Parathyroid adenoma (tissue), 2 donors: ENCODE results near the gene ZGPAT.
A peak's percentile ranks its signal among the peaks of the same experiment; 100 is the strongest.

Experiments
- H2AFZ ChIP-seq: fragments of 300-600 bp; sonication (generic); one replicate; pipeline ENCODE4 v1.7.0; 2017; ENCODE audit warnings: antibody characterized with exemption, mild to moderate bottlenecking
- H3K27ac ChIP-seq: fragments of 300-600 bp; sonication (generic); one replicate; pipeline ENCODE4 v1.7.0; 2017
- H3K27me3 ChIP-seq: fragments of 300-600 bp; sonication (generic); one replicate; pipeline ENCODE4 v1.7.0; 2017; ENCODE audit warnings: low read length; ENCODE audit not compliant: control insufficient read depth, insufficient read depth
- H3K36me3 ChIP-seq: fragments of 300-600 bp; sonication (generic); one replicate; pipeline ENCODE4 v1.7.0; 2017; ENCODE audit warnings: low read length; ENCODE audit not compliant: control insufficient read depth, insufficient read depth
- H3K4me1 ChIP-seq: fragments of 300-600 bp; sonication (generic); one replicate; pipeline ENCODE4 v1.7.0; 2017; ENCODE audit warnings: control low read depth
- H3K4me2 ChIP-seq: fragments of 300-600 bp; sonication (generic); one replicate; pipeline ENCODE4 v1.7.0; 2017; ENCODE audit warnings: low read length
- H3K4me3 ChIP-seq: fragments of 300-600 bp; sonication (generic); one replicate; pipeline ENCODE4 v1.7.0; 2017; ENCODE audit warnings: low read depth, low read length
- H3K79me2 ChIP-seq: fragments of 300-600 bp; sonication (generic); one replicate; pipeline ENCODE4 v1.7.0; 2017; ENCODE audit warnings: control low read depth
- H3K9ac ChIP-seq: fragments of 300-600 bp; sonication (generic); one replicate; pipeline ENCODE4 v1.7.0; 2017; ENCODE audit warnings: mild to moderate bottlenecking
- H3K9me3 ChIP-seq: fragments of 300-600 bp; sonication (generic); one replicate; pipeline ENCODE4 v1.7.0; 2017; ENCODE audit warnings: low read length; ENCODE audit not compliant: control insufficient read depth
- CTCF ChIP-seq: fragments of 300-600 bp; sonication (generic); IDR thresholded peaks from one replicate; pipeline ENCODE4 v1.7.0; 2017; ENCODE audit warnings: antibody characterized with exemption, mild to moderate bottlenecking
- donor health status: primary hyperparathyroidism.

ZGPAT gene

GRCh38 chr20:63706027-63706695 is 1.7 kb upstream of the ZGPAT start:
- no peak overlapping the region for H3K9ac ChIP-seq

GRCh38 chr20:63706852-63707557 is 834 bp upstream of the ZGPAT start:
- TF ChIP-seq CTCF, result peak; percentile 56
- Histone ChIP-seq H3K36me3 (no peaks in the 10 kb centered on the region), H3K9ac (peak overlapping the region; percentile 83), H3K4me3 (peak overlapping the region; percentile 84), H3K9me3 (no peaks in the 10 kb centered on the region), H2AFZ (peak overlapping the region; percentile 92), H3K27ac (peak overlapping the region; percentile 83), H3K4me2 (peak overlapping the region; percentile 96), H3K4me1 (peaks cover 9% of the 10 kb centered on the region), H3K27me3 (no peaks in the 10 kb centered on the region), H3K79me2 (peaks cover 39% of the 10 kb centered on the region)

More at GRCh38 chr20:63706027-63706695, 1.7 kb upstream of the ZGPAT start:
- Histone ChIP-seq H3K79me2 (peaks cover 44% of the 10 kb centered on the region), H2AFZ (no peak overlapping the region), H3K9me3 (no peaks in the 10 kb centered on the region), H3K4me3 (no peak overlapping the region), H3K4me1 (peaks cover 9% of the 10 kb centered on the region), H3K4me2 (peak overlapping the region; percentile 96), H3K27ac (peak overlapping the region; percentile 83), H3K36me3 (no peaks in the 10 kb centered on the region), H3K27me3 (no peaks in the 10 kb centered on the region)
- TF ChIP-seq CTCF, result no peak

GRCh38 chr20:63708301-63709148 is 686 bp downstream of the ZGPAT start:
- H3K9ac ChIP-seq, result no peak overlapping the region

GRCh38 chr20:63709149-63709527 is 1.3 kb downstream of the ZGPAT start:
- H3K9me3 ChIP-seq, result no peaks in the 10 kb centered on the region
- peaks cover 37% of the 10 kb centered on the region for H3K79me2 ChIP-seq
- TF ChIP-seq CTCF, result no peak
- no peak overlapping the region for H2AFZ ChIP-seq
- peaks cover 9% of the 10 kb centered on the region for H3K4me1 ChIP-seq
- H3K27me3 ChIP-seq, result no peaks in the 10 kb centered on the region
- H3K27ac ChIP-seq, result no peak overlapping the region
- H3K36me3 ChIP-seq, result no peaks in the 10 kb centered on the region
- H3K4me3 ChIP-seq, result peak overlapping the region; percentile 84
- H3K4me2 ChIP-seq, result peak overlapping the region; percentile 96
- H3K9ac ChIP-seq, result no peak overlapping the region

More at GRCh38 chr20:63708301-63709148, 686 bp downstream of the ZGPAT start:
- Histone ChIP-seq H3K4me1 (peaks cover 9% of the 10 kb centered on the region), H3K27ac (peak overlapping the region; percentile 2), H3K4me2 (peak overlapping the region; percentile 96), H3K27me3 (no peaks in the 10 kb centered on the region), H2AFZ (no peak overlapping the region), H3K4me3 (peak overlapping the region; percentile 84), H3K79me2 (peaks cover 37% of the 10 kb centered on the region), H3K9me3 (no peaks in the 10 kb centered on the region), H3K36me3 (no peaks in the 10 kb centered on the region)
- TF ChIP-seq CTCF, result no peak
